ENCODE measurements around the gene KPNA1.
A peak's percentile ranks its signal among the peaks of the same experiment; 100 is the strongest.

The KPNA1 gene

GRCh38 chr3:122538956-122539490, 24.3 kb upstream of the KPNA1 start:
- no peak for DNase-seq
- no peak for TF ChIP-seq POLR2A (IDR thresholded peaks at IDR 0.05; ENCODE audit: low read length)
- no peak for TF ChIP-seq GATA1 (IDR thresholded peaks at IDR 0.05; ENCODE audit: low read depth, low read length)

GRCh38 chr3:122536632-122537001, 21.9 kb upstream of the KPNA1 start:
- DNase-seq, result no peak
- TF ChIP-seq POLR2A (IDR thresholded peaks at IDR 0.05; ENCODE audit: low read length), result no peak
- no peak for TF ChIP-seq GATA1 (IDR thresholded peaks at IDR 0.05; ENCODE audit: low read depth, low read length)

GRCh38 chr3:122535964-122536631, 21.4 kb upstream of the KPNA1 start:
- no peak for DNase-seq
- TF ChIP-seq GATA1 (IDR thresholded peaks at IDR 0.05; ENCODE audit: low read depth, low read length) (no peak), POLR2A (IDR thresholded peaks at IDR 0.05; ENCODE audit: low read length) (no peak)

DNA sequence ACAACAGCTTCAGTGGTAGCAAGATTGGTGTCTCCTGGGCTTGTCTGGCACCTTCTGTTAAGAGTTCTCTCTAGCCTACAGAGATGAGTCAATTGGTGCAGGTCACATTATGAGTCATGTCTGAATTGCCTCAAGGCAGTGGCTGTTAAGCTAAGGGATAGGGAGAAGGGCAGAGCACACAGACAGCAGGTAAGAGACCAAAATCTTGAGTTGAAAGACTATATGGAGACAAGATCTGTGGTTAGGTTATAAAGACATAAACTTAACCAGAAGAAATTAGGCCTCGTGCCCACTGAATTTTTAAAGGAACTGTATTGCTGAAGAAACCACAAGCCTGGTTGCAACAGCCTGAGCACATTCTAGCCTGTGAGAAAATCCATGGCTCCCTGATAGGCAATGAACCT, 19.2 kb upstream of the KPNA1 start:
- no peak for TF ChIP-seq GATA1 (IDR thresholded peaks at IDR 0.05; ENCODE audit: low read depth, low read length)
- peak in 1 of 2 experiments; percentile 40 for DNase-seq

DNA sequence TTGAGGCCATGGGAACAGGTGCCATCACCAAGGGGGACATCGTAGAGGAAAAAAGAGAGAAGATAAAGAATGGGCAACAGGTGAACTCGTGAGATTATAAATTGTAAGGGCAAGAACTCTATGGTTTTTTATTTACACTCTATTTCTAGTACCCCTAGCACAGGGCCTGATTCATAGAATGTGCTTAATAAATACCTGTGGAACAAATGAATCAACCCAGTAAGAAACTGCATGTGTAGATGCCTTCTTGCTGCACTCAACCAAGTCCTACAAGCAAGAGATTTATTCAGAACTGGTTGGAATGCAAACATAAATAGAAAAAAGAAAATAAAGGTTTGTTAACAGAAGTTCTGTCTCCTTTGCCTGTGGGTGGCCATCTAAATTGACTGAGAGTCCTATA, 18.7 kb upstream of the KPNA1 start:
- TF ChIP-seq GATA1 (IDR thresholded peaks at IDR 0.05; ENCODE audit: low read depth, low read length) (no peak), POLR2A (IDR thresholded peaks at IDR 0.05; ENCODE audit: low read length) (no peak)
- no peak for DNase-seq

DNA sequence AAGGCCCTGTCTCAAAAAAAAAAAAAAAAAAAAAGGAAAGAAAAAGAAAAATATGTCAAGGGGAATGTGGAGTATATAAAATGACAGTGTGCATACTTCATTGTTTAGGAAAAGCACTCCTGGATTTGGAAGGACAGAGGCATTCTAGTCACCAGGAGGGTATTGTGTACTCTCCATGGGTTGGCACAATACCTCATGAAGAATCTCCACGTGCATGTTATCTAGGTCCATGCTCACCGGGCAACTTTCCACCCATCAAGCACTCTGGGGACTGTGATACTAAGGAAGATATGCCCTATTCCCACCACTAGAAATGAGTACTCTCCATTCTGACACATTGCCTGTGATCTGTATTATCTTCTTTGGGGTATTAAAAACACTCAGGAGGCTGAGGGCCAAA, 15.4 kb upstream of the KPNA1 start:
- TF ChIP-seq GATA1 (IDR thresholded peaks at IDR 0.05; ENCODE audit: low read depth, low read length), result no peak
- no peak for TF ChIP-seq POLR2A (IDR thresholded peaks at IDR 0.05; ENCODE audit: low read length)

GRCh38 chr3:122523317-122523716, 8.6 kb upstream of the KPNA1 start:
- no peak for TF ChIP-seq POLR2A (IDR thresholded peaks at IDR 0.05; ENCODE audit: low read length)
- TF ChIP-seq GATA1 (IDR thresholded peaks at IDR 0.05; ENCODE audit: low read depth, low read length), result no peak
- DNase-seq, result no peak

More for the DNA sequence above, 15.4 kb upstream of the KPNA1 start:
- DNase-seq, result no peak

DNA sequence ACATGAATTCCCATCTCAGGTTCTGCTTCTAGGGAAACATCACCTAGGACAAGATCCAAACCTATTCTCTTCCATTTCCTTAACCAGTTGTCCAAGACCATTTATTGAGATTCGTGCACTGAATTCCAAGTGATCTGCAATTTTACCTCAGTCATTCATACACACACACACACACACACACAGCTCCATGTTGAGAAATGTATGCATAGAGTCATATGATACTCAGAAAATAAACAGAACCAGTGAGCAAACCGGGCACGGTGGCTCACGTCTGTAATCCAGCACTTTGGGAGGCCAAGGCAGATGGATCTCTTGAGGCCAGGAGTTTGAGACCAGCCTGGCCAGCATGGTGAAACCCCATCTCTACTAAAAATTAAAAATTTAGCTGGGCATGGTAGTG, 6.1 kb upstream of the KPNA1 start:
- no peak for DNase-seq
- TF ChIP-seq POLR2A (IDR thresholded peaks at IDR 0.05; ENCODE audit: low read length) (no peak), GATA1 (IDR thresholded peaks at IDR 0.05; ENCODE audit: low read depth, low read length) (no peak)

GRCh38 chr3:122519693-122520092, 5.0 kb upstream of the KPNA1 start:
- TF ChIP-seq GATA1 (IDR thresholded peaks at IDR 0.05; ENCODE audit: low read depth, low read length) (no peak), POLR2A (IDR thresholded peaks at IDR 0.05; ENCODE audit: low read length) (no peak)
- DNase-seq, result no peak

GRCh38 chr3:122516846-122517360, 2.2 kb upstream of the KPNA1 start:
- no peak for TF ChIP-seq GATA1 (IDR thresholded peaks at IDR 0.05; ENCODE audit: low read depth, low read length)
- TF ChIP-seq POLR2A (IDR thresholded peaks at IDR 0.05; ENCODE audit: low read length), result no peak
- DNase-seq, result peak; percentile 19 to 53

DNA sequence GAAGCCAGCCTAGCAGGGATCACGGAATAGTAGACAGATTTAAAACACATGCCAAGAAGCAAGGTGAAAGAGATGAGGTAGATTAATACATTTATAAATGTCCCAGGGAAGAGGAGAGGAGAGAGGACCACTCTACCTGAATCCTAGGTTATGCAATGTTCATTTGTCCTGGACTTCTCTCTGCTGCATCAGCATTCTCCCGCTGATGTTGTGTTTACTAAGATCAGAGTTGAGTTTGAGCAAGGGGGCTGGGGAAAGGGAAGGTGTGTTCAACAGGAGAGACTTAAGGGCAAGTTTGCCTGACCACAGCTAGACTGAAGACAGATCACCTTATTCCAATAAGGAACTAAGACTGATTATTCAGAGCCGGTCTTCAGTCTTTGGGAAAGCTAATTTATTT, 1.1 kb upstream of the KPNA1 start:
- TF ChIP-seq GATA1 (IDR thresholded peaks at IDR 0.05; ENCODE audit: low read depth, low read length) (no peak), POLR2A (IDR thresholded peaks at IDR 0.05; ENCODE audit: low read length) (no peak)

GRCh38 chr3:122515020-122515468, 305 bp upstream of the KPNA1 start:
- TF ChIP-seq POLR2A (IDR thresholded peaks at IDR 0.05; ENCODE audit: low read length) (peak; percentile 51), GATA1 (IDR thresholded peaks at IDR 0.05; ENCODE audit: low read depth, low read length) (no peak)
- no peak for DNase-seq

More for the DNA sequence above, 1.1 kb upstream of the KPNA1 start:
- DNase-seq, result no peak

DNA sequence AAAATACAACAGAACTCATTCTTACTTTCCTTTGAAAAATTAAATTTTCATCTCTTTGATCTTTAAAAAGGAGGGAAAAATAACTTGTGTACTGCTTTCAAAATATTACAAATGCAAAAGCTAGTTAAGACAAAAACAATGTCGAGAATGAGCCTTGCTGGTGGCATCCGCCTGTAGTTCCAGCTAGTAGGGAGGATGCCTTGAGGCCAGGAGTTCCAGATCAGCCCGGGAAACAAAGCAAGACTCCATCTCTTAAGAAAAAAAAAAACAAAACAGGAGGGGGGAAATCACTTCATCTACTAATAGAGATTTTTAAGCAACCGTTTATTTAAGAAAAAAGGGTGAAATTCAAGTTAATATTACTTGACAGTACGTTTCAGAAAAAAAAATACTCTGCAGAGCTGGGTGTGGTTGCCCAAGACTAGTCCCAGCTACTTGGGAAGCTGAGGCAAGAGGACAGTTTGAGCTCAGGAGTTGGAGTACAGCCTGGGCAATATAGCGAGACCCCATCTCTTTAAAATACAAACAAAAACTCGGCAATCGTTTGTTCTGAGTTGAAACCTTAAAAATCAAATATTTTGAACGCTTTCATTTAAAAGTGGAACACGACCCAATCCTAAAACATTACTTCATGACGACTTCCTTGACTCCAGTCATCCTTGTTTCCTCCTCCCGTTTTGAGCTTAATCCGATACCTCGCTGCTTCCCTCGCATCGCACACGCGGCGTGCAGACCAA, 1.2 kb downstream of the KPNA1 start:
- TF ChIP-seq POLR2A (IDR thresholded peaks at IDR 0.05; ENCODE audit: low read length) (no peak), GATA1 (IDR thresholded peaks at IDR 0.05; ENCODE audit: low read depth, low read length) (no peak)
- DNase-seq, result peak; percentile 50 to 66

DNA sequence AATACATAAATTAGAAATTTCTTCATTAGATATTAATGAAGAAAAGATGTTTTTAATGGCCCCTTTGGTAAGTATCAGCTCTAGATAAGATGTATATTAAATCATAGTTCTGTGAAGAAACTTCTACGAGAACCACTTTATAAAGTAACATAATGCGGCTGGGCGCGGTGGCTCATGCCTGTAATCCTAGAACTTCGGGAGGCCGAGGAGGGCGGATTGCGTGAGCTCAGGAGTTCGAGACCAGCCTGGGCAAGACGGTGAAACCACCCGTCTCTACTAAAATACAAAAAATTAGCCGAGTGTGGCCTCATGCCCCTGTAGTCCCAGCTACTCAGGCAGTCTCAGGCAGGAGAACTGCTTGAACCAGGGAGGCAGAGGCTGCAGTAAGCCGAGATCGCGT, 2.5 kb downstream of the KPNA1 start:
- DNase-seq, result no peak
- TF ChIP-seq GATA1 (IDR thresholded peaks at IDR 0.05; ENCODE audit: low read depth, low read length), result no peak
- TF ChIP-seq POLR2A (IDR thresholded peaks at IDR 0.05; ENCODE audit: low read length), result no peak
